ENCODE results near the gene NT5C1B.

The NT5C1B gene

DNA sequence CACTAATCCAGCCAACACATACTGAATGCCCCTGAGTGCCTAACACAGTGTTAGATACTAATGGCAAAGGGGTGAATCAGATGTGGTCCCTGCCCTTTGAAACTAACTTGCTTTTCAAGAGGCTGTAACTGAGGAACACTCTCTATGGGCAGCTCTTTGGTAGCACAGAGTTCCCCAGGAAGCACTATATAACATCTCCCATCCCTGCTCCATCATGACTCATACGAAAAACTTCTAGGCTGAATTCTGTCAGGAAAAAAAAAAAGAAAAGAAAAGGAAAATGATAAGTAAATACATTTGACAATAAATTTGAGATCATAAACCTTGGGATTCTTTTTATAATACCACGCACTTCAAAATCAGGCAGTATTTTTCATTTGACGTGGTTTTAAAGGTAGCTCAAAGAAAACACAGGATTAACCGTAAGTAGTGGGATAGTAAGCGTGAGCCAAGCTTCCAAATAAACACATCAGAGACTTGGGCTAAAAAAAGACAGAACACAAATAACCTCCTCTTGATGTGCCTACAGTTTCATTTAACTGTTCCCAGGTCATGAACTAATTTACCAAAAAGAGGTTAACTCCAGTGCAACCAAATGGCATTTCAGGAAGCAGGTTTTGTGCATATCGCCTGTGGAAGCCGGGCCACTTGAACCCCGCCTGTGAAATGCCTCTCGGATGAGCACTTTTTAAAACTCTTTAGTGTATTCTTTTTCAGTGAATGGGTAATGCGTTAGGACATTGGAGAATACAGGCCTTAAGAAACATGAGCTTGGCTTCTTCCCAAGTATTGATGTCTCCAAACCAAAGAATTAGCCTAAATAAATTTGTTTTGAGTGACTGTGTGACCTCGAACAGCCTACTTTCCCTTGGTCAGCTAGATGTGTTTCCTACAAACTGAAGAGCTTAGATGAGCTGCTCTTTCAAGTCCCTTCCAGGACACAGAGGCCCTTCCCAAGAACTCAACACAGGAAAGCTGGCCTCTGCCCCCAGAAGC is 71.0 kb downstream of the NT5C1B start:
- H3K27ac Mint-ChIP-seq: no peak overlapping the region
- H3K4me3 Mint-ChIP-seq: no peak overlapping the region
- H3K9me3 Mint-ChIP-seq: no peaks in the 10 kb centered on the region
- H3K27me3 Mint-ChIP-seq: peaks cover 43% of the 10 kb centered on the region
- ATAC-seq (no peak), DNase-seq (no peak)
- no peaks in the 10 kb centered on the region for H3K4me1 Mint-ChIP-seq

GRCh38 chr2:18517386-18517785 is 72.0 kb downstream of the NT5C1B start:
- Mint-ChIP-seq H3K27ac (no peak overlapping the region), H3K4me1 (no peaks in the 10 kb centered on the region), H3K27me3 (peaks cover 43% of the 10 kb centered on the region), H3K4me3 (no peak overlapping the region), H3K9me3 (no peaks in the 10 kb centered on the region)
- DNase-seq: no peak
- no peak for ATAC-seq

GRCh38 chr2:18516112-18516511 is 73.3 kb downstream of the NT5C1B start:
- H3K9me3 Mint-ChIP-seq: no peaks in the 10 kb centered on the region
- H3K4me3 Mint-ChIP-seq: no peak overlapping the region
- peaks cover 45% of the 10 kb centered on the region for H3K27me3 Mint-ChIP-seq
- no peak overlapping the region for H3K27ac Mint-ChIP-seq
- DNase-seq (no peak), ATAC-seq (no peak)
- H3K4me1 Mint-ChIP-seq: no peaks in the 10 kb centered on the region

DNA sequence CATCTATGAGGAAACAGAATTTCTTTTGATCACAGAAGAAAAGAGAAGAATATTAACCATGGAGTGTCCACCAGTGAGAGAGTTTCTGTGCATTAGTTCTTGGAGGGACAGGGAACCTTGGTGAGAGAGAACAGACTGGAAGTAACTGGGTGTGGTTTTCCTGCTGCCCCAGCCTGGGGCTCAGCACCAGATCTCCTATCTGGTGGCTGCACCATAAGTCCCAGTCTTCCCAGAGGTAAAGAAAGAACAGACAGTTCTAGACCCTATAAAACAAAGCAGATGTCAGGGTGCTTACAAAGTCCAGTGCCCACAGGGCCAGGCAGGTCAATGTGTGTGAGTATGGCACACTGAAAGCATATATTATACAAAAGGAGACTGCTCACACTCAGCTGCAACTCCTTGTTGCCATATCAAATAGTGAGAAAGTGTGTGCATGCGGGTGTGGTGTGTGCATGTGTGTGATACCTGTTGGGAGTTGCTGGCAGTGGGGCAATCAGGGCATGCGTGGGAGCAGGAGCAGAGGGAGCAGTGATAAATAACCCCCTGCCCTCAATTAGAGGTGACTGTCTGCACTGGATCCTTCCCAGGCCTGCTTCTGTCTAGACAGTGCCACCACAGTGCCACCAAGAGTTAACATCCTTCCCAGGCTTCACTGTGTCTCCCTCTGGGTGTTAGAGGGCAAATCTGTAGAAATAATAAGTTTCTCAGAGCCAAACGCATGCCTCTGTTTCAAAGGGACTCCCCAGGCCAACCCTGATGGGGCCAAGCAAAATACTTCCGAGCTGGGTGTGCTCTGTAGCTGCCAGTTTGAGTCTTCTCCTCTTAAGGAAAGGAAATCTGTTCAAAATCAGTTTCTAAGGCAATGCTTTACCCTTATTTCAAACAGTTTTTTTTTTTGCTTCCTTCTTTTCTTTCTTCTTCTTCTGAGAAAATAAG is 74.6 kb downstream of the NT5C1B start:
- Mint-ChIP-seq H3K4me1 (no peaks in the 10 kb centered on the region), H3K9me3 (no peaks in the 10 kb centered on the region), H3K4me3 (no peak overlapping the region), H3K27ac (peak overlapping the region in 1 of 2 donors; percentile 46), H3K27me3 (peaks cover 58% of the 10 kb centered on the region)
- ATAC-seq (no peak), DNase-seq (no peak)

Data from stimulated activated naive CD8-positive, alpha-beta T cell treated with anti-CD3 and anti-CD28 coated beads, Interleukin-15, amount 100 ng/mL, for 72 hours (primary cell).